ENCODE measurements around the gene AHR. TPM values are rescaled to one million over a fixed set of nuclear protein-coding genes. Genes with fewer than 3 reads are reported as not detected.
A peak's percentile ranks its signal among the peaks of the same experiment; 100 is the strongest.

The AHR gene
- total and polyA plus RNA-seq, 2 donors (not counting 3 experiments of a cell fraction or from before 2014, with no cell fraction given): 4.8 to 31.8 TPM

DNA sequence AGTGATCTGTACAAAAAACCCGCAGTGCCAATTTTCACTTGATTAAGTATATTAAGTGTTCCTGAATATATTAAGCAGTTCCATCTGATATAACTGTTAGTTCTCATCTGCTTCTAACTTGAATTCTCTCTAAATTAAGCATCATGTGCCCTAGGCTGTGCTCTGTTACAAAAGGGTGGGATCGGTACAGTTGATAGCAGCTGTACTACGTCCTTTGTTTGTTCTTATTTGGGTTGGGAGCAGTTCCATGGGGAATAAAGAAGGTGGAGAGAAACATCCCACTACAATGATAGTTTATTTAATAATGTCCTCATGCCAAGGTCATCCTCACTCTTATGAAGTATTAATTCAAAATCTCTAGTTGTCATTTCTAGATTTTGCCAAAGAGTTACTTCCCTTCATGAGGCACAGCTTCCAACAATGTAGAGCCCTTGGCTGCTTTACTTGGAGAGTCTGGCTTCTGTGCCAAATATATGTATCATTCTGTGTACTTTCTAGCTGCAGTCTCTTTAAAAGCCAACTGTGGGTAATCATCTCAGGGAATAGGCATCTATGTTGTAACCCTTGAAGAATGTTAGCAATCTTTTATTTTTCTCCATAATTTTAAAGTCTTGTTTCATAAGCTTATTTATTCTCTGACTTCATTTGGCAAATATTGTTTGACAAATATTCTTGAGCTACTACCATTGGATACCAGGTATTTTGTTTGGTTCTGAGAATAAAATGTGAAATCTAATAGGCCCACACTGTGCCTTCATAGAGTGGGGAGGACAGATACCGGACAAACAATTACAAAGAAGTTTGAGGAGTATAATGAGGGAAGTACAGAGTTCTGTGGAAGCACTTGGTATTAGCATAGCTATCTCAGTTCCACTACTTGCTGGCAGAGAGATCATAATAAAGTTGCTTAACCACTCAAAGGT is 22.4 kb upstream of the AHR start:
- Histone ChIP-seq H3K27me3 (ENCODE audit: control insufficient read depth in 2 of 2, insufficient read depth in 2 of 2, low read length in 2 of 2) (no peaks in the 10 kb centered on the region), H2AFZ (ENCODE audit: low read depth, low read length) (no peak overlapping the region), H3K4me2 (ENCODE audit: insufficient read depth, low read length) (no peak overlapping the region), H3K27ac (ENCODE audit: insufficient read depth, low read depth, low read length) (no peak overlapping the region), H3K4me1 (ENCODE audit: control insufficient read depth, extremely low read depth, insufficient read depth, low read length) (peaks cover 15% of the 10 kb centered on the region), H3K9me3 (replicated peaks; ENCODE audit: control insufficient read depth, insufficient read depth, low read length) (no peaks in the 10 kb centered on the region), H3K4me3 (replicated peaks in 1 of 3; ENCODE audit: insufficient read depth in 1 of 3, low read depth in 1 of 3, low read length in 3 of 3) (no peak overlapping the region), H4K20me1 (replicated peaks; ENCODE audit: control insufficient read depth, extremely low read depth, insufficient read depth, low read length) (no peaks in the 10 kb centered on the region), H3K36me3 (ENCODE audit: control insufficient read depth in 2 of 2, extremely low read depth in 1 of 2, insufficient read depth in 2 of 2, low read length in 2 of 2) (no peaks in the 10 kb centered on the region), H3K9me1 (replicated peaks; ENCODE audit: control insufficient read depth, extremely low read depth, insufficient read depth, low read length) (no peaks in the 10 kb centered on the region), H3K79me2 (ENCODE audit: control insufficient read depth, insufficient read depth, low read length) (no peaks in the 10 kb centered on the region), H3K9ac (replicated peaks; ENCODE audit: extremely low read depth, insufficient read depth, low read length) (no peak overlapping the region)
- CTCF ChIA-PET: interaction anchor here (0.9 to 1.6 kb wide), 5 partner anchors 25 to 335 kb away, joined by 3 to 6 read pairs (median 3); no protein-coding TSS in a partner anchor
- intact Hi-C loops (cut with micrococcal nuclease): no loop called here
- FAIRE-seq (no peak), DNase-seq (ENCODE audit: low read depth, low spot score) (peak; percentile 52)
- TF ChIP-seq POLR2A (IDR thresholded peaks at IDR 0.05; ENCODE audit: low read depth, low read length) (no peak), EZH2 (IDR thresholded peaks at IDR 0.05; ENCODE audit: borderline replicate concordance, low read depth, low read length, severe bottlenecking) (no peak), JUN (IDR thresholded peaks at IDR 0.05; ENCODE audit: borderline replicate concordance, insufficient read depth, insufficient read length, low read depth) (no peak)
- TF ChIP-seq, protein P1, sequence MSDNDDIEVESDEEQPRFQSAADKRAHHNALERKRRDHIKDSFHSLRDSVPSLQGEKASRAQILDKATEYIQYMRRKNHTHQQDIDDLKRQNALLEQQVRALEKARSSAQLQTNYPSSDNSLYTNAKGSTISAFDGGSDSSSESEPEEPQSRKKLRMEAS (IDR thresholded peaks at IDR 0.05; ENCODE audit: insufficient read depth, insufficient read length): no peak
- TF ChIP-seq, protein P2, sequence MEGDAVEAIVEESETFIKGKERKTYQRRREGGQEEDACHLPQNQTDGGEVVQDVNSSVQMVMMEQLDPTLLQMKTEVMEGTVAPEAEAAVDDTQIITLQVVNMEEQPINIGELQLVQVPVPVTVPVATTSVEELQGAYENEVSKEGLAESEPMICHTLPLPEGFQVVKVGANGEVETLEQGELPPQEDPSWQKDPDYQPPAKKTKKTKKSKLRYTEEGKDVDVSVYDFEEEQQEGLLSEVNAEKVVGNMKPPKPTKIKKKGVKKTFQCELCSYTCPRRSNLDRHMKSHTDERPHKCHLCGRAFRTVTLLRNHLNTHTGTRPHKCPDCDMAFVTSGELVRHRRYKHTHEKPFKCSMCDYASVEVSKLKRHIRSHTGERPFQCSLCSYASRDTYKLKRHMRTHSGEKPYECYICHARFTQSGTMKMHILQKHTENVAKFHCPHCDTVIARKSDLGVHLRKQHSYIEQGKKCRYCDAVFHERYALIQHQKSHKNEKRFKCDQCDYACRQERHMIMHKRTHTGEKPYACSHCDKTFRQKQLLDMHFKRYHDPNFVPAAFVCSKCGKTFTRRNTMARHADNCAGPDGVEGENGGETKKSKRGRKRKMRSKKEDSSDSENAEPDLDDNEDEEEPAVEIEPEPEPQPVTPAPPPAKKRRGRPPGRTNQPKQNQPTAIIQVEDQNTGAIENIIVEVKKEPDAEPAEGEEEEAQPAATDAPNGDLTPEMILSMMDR (IDR thresholded peaks at IDR 0.05; ENCODE audit: extremely low read depth in 1 of 2, insufficient read depth in 1 of 2, low read depth in 1 of 2, low read length in 2 of 2): no peak
- dilution Hi-C loops (cut with MboI; ENCODE audit: extremely low pct_ligation_motif_present, low sequenced_read_pairs): no loop called here
- BruUV-seq (replicated peaks): no TSS peak
- POLR2A ChIA-PET: no interaction called here

Data from endothelial cell of umbilical vein (primary cell).